Astrocyte (in vitro differentiated cells and primary cell): ENCODE results near the gene SPEM3. TPM values are rescaled to one million over a fixed set of nuclear protein-coding genes. Genes with fewer than 3 reads are reported as not detected.

Experiments
- DNase-seq: peaks from one replicate; pipeline ENCODE4 v3.0.0-alpha.2; 2010; ENCODE audit warnings: low read depth
- FAIRE-seq: peaks from 2 replicates; lab custom pipeline; 2011; peaks lifted over from hg19 to GRCh38; lab: Jason Lieb, UNC
- H2AFZ ChIP-seq: 2 replicates; pipeline ENCODE4 v1.6.0; 2012; ENCODE audit warnings: low read depth, low read length, inconsistent platforms
- H3K27ac ChIP-seq: 2 replicates; pipeline ENCODE4 v1.5.1; 2011; ENCODE audit warnings: low read depth, low read length, inconsistent platforms
- H3K27me3 ChIP-seq: 2 replicates; pipeline ENCODE4 v1.6.0; 2011; ENCODE audit warnings: low read length, inconsistent platforms; ENCODE audit not compliant: insufficient read depth
- H3K36me3 ChIP-seq: 2 replicates; pipeline ENCODE4 v1.5.1; 2011; ENCODE audit warnings: low read length, inconsistent platforms; ENCODE audit not compliant: insufficient read depth
- H3K4me1 ChIP-seq: 2 replicates; pipeline ENCODE4 v1.5.1; 2011; ENCODE audit warnings: low read length, inconsistent platforms; ENCODE audit not compliant: insufficient read depth
- H3K4me2 ChIP-seq: 2 replicates; pipeline ENCODE4 v1.6.0; 2012; ENCODE audit warnings: low read length, inconsistent platforms
- H3K4me3 ChIP-seq: 2 replicates; pipeline ENCODE4 v1.5.1; 2011; ENCODE audit warnings: low read depth, mild to moderate bottlenecking, low read length, inconsistent platforms; ENCODE audit not compliant: insufficient read depth
- H3K79me2 ChIP-seq: 2 replicates; pipeline ENCODE4 v1.6.0; 2012; ENCODE audit warnings: mild to moderate bottlenecking, low read length, inconsistent platforms; ENCODE audit not compliant: insufficient read depth
- H3K9ac ChIP-seq: 2 replicates; pipeline ENCODE4 v1.6.0; 2012; ENCODE audit warnings: mild to moderate bottlenecking, low read length, inconsistent platforms
- H3K9me3 ChIP-seq: 2 replicates; pipeline ENCODE4 v1.5.1; 2012; ENCODE audit warnings: low read depth, mild to moderate bottlenecking, low read length, inconsistent platforms; ENCODE audit not compliant: insufficient read depth
- H4K20me1 ChIP-seq: 2 replicates; pipeline ENCODE4 v1.6.0; 2012; ENCODE audit warnings: low read length, inconsistent platforms; ENCODE audit not compliant: insufficient read depth
- H3K27ac Mint-ChIP-seq: one replicate; pipeline ENCODE4 v1.8.0; 2021; ENCODE audit warnings: mild to moderate bottlenecking, mixed read lengths; ENCODE audit not compliant: unreplicated experiment
- H3K27me3 Mint-ChIP-seq: one replicate; pipeline ENCODE4 v1.8.0; 2021; ENCODE audit warnings: low read depth, mixed read lengths; ENCODE audit not compliant: unreplicated experiment
- H3K36me3 Mint-ChIP-seq: one replicate; pipeline ENCODE4 v1.8.0; 2021; ENCODE audit warnings: low read depth, mixed read lengths; ENCODE audit not compliant: unreplicated experiment
- H3K4me1 Mint-ChIP-seq: one replicate; pipeline ENCODE4 v1.8.0; 2021; ENCODE audit warnings: low read depth, mixed read lengths; ENCODE audit not compliant: unreplicated experiment
- H3K4me3 Mint-ChIP-seq: one replicate; pipeline ENCODE4 v1.8.0; 2021; ENCODE audit warnings: mild to moderate bottlenecking, moderate library complexity, mixed read lengths; ENCODE audit not compliant: unreplicated experiment
- H3K9me3 Mint-ChIP-seq: one replicate; pipeline ENCODE4 v1.8.0; 2021; ENCODE audit warnings: mild to moderate bottlenecking, mixed read lengths; ENCODE audit not compliant: unreplicated experiment
- EZH2 ChIP-seq: IDR thresholded peaks from 2 replicates; pipeline ENCODE4 v1.6.1; 2012; ENCODE audit warnings: mild to moderate bottlenecking, low read length, inconsistent platforms; ENCODE audit not compliant: insufficient read depth
- total RNA-seq: library from RNA; stranded (reverse); gene quantifications from 2 replicates; pipeline ENCODE4 v1.2.1, GENCODE V29; 2021
- TF ChIP-seq, protein P1 (sequence below): IDR thresholded peaks from 2 replicates; pipeline ENCODE4 v1.5.1; 2011; ENCODE audit warnings: low read depth, mild to moderate bottlenecking, inconsistent platforms, low read length, moderate library complexity; ENCODE audit not compliant: insufficient read depth

The SPEM3 gene
- total RNA-seq, 1 donor from 2014 or later, result not detected

DNA sequence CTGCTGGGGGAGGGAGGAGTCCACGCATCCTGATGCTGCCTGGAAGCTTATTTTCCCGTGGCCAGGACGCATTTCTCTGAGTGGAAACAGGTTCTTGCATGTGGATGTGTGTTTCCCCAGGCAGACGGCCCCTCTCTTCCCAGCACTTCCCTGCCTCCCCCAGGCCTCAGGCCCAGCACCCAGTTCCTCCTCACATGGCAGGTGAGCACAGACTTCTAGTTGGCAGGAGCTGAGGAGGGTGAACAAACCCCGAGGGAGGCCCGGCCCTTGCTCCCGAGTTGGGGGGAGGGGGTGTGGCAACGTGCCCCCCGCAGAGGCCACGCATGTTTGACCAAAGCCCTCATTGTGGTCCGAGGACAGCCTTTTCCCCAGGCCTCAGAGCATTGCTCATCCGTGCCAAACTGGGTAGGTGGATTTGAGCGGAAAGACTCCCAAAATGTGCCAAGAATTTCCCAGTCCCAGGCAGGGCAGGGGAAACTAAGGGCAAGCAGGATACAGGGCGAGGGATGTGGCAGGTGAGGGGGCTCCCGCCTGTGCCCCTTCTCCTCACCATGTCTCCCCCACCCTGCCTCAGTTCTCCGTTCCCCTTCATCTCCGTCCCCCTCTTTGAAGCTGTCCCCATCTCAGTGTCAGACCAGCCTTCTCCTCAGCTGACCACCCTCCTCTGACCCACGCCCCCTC, 10.0 kb upstream of the SPEM3 start:
- Mint-ChIP-seq H3K4me3 (peak overlapping the region; percentile 5), H3K36me3 (peaks cover 20% of the 10 kb centered on the region), H3K27ac (peak overlapping the region; percentile 12), H3K9me3 (no peaks in the 10 kb centered on the region), H3K27me3 (no peaks in the 10 kb centered on the region), H3K4me1 (no peaks in the 10 kb centered on the region)
- Histone ChIP-seq H3K4me1 (peaks cover 1% of the 10 kb centered on the region), H3K4me3 (no peak overlapping the region), H4K20me1 (peaks cover 19% of the 10 kb centered on the region), H3K9ac (no peak overlapping the region), H3K36me3 (no peaks in the 10 kb centered on the region), H3K9me3 (no peaks in the 10 kb centered on the region), H2AFZ (no peak overlapping the region), H3K4me2 (no peak overlapping the region), H3K79me2 (no peaks in the 10 kb centered on the region), H3K27ac (no peak overlapping the region), H3K27me3 (no peaks in the 10 kb centered on the region)
- no peak for TF ChIP-seq EZH2
- TF ChIP-seq, protein P1, sequence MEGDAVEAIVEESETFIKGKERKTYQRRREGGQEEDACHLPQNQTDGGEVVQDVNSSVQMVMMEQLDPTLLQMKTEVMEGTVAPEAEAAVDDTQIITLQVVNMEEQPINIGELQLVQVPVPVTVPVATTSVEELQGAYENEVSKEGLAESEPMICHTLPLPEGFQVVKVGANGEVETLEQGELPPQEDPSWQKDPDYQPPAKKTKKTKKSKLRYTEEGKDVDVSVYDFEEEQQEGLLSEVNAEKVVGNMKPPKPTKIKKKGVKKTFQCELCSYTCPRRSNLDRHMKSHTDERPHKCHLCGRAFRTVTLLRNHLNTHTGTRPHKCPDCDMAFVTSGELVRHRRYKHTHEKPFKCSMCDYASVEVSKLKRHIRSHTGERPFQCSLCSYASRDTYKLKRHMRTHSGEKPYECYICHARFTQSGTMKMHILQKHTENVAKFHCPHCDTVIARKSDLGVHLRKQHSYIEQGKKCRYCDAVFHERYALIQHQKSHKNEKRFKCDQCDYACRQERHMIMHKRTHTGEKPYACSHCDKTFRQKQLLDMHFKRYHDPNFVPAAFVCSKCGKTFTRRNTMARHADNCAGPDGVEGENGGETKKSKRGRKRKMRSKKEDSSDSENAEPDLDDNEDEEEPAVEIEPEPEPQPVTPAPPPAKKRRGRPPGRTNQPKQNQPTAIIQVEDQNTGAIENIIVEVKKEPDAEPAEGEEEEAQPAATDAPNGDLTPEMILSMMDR, result no peak
- FAIRE-seq (no peak), DNase-seq (no peak)

DNA sequence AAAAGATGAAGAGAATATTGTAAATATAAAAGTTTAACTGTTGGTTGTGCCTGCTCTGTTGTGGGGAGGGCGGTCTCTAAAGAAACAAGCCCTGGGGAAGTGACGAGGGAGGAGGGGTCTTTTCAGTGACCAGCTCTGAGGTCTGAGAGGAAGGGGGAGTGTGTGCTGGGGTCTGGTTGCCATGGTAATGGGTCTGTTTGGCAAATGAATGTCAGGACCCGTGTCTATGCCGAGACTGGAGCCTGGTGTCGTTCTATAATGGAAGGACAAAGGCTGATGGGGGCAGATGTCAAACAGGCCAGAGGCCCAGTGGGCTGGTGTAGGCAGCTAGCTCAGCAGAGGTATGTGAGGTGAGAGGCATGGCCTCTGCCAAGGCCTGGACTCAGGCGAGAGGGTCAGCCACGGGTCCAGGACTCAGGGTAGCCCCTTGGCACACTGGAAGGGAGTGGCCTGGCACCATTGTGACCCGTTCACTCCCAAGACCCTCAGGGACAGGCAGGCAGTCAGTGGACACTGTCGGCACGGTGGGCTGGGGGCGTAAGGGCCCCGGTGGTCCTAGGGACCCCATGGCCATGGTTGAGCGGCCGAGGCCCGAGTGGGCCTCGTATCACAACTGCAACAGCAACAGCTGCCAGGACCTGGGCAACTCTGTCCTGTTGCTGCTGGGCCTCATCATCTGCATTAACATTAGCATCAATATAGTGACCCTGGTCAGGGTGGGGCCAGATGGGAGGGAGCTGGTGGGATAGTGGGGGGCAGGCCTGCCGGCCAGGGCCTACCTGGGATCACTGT, 8.6 kb upstream of the SPEM3 start, which contains the start of gene SPEM1:
SPEM1 (plus strand) TSS at position 506 of the 792 bp plus-strand sequence; CDS start at position 567, 61 bp downstream.
- Histone ChIP-seq H3K27ac (no peak within 1 kb of the TSS), H2AFZ (no peak within 1 kb of the TSS), H3K9me3 (no peaks in the 10 kb centered on the region), H4K20me1 (peaks cover 19% of the 10 kb centered on the region), H3K4me2 (no peak within 1 kb of the TSS), H3K36me3 (no peaks in the 10 kb centered on the region), H3K4me3 (no peak within 1 kb of the TSS), H3K9ac (no peak within 1 kb of the TSS), H3K27me3 (no peaks in the 10 kb centered on the region), H3K4me1 (no peaks in the 10 kb centered on the region), H3K79me2 (no peaks in the 10 kb centered on the region)
- Mint-ChIP-seq H3K4me1 (no peaks in the 10 kb centered on the region), H3K4me3 (peak within 1 kb of the TSS; percentile 54), H3K36me3 (peaks cover 20% of the 10 kb centered on the region), H3K9me3 (no peaks in the 10 kb centered on the region), H3K27ac (peak within 1 kb of the TSS; percentile 38), H3K27me3 (no peaks in the 10 kb centered on the region)
- FAIRE-seq (no peak), DNase-seq (no peak)
- TF ChIP-seq EZH2, result no peak

DNA sequence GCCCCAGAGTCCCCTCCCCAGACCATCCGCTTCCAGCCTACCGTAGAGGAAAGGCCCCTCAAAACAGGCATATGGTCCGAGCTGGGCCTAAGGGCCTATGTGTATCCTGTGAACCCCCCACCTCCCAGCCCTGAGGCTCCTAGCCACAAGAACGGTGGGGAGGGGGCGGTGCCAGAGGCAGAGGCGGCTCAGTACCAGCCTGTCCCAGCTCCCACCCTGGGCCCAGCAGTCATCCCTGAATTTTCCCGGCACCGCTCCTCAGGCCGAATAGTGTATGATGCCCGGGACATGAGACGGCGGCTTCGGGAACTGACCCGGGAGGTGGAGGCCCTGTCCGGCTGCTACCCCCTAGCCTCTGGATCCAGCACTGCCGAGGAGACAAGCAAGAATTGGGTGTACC, 7.5 kb upstream of the SPEM3 start:
- Mint-ChIP-seq H3K27me3 (no peaks in the 10 kb centered on the region), H3K4me1 (no peaks in the 10 kb centered on the region), H3K4me3 (no peak overlapping the region), H3K9me3 (no peaks in the 10 kb centered on the region), H3K36me3 (peaks cover 13% of the 10 kb centered on the region), H3K27ac (no peak overlapping the region)
- Histone ChIP-seq H3K36me3 (no peaks in the 10 kb centered on the region), H3K4me3 (no peak overlapping the region), H4K20me1 (peaks cover 17% of the 10 kb centered on the region), H3K4me2 (no peak overlapping the region), H3K79me2 (no peaks in the 10 kb centered on the region), H2AFZ (no peak overlapping the region), H3K4me1 (no peaks in the 10 kb centered on the region), H3K27ac (no peak overlapping the region), H3K9ac (no peak overlapping the region), H3K9me3 (no peaks in the 10 kb centered on the region), H3K27me3 (no peaks in the 10 kb centered on the region)
- FAIRE-seq (no peak), DNase-seq (no peak)
- TF ChIP-seq, protein P1, result no peak
- TF ChIP-seq EZH2, result no peak
